HepG2 (cell line): ENCODE measurements around the gene ATP5PB.

Experiments
- ATM ChIP-seq: fragments of 450-650 bp; IDR thresholded peaks from 2 replicates; pipeline ENCODE4 v1.7.1; 2017; ENCODE audit warnings: mild to moderate bottlenecking, borderline replicate concordance
- CTCF ChIP-seq: sonication (generic); formaldehyde crosslinking; IDR thresholded peaks from 2 replicates; pipeline ENCODE4 v1.5.0; 2020; ENCODE audit warnings: mild to moderate bottlenecking, missing genetic modification reagents, moderate library complexity
- DBP ChIP-seq: sonication (generic); formaldehyde crosslinking; IDR thresholded peaks from 2 replicates; pipeline ENCODE4 v1.4.0; 2020; ENCODE audit warnings: missing genetic modification reagents; ENCODE audit errors: not compliant biosample characterization
- FOXP1 ChIP-seq, 2 experiments: fragments of 450-650 bp in 1 of 2; IDR thresholded peaks; 2 replicates each; pipeline ENCODE4 v1.6.1; 2017 to 2018; ENCODE audit warnings: antibody characterized with exemption in 1 of 2
- MEIS1 ChIP-seq: sonication (generic); formaldehyde crosslinking; IDR thresholded peaks from 2 replicates; pipeline ENCODE4 v1.9.0; 2021; ENCODE audit warnings: mild to moderate bottlenecking, missing genetic modification reagents, moderate library complexity, borderline replicate concordance
- NBN ChIP-seq: fragments of 450-650 bp; conservative IDR thresholded peaks from 2 replicates; pipeline ENCODE4 v1.6.1; 2017
- ZNF124 ChIP-seq: sonication (generic); formaldehyde crosslinking; IDR thresholded peaks from 2 replicates; pipeline ENCODE4 v1.4.0; 2020; ENCODE audit warnings: missing genetic modification reagents
- ZNF747 ChIP-seq: sonication (generic); formaldehyde crosslinking; IDR thresholded peaks from 2 replicates; pipeline ENCODE4 v1.8.1; 2023; ENCODE audit warnings: missing genetic modification reagents, mild to moderate bottlenecking, borderline replicate concordance
- ZNF878 ChIP-seq: sonication (generic); formaldehyde crosslinking; IDR thresholded peaks from 2 replicates; pipeline ENCODE4 v1.8.1; 2023; ENCODE audit warnings: mild to moderate bottlenecking, missing genetic modification reagents, moderate library complexity
- TF ChIP-seq, protein P1 (sequence below): fragments of 450-650 bp; IDR thresholded peaks from 2 replicates; pipeline ENCODE4 v1.6.1; 2017; ENCODE audit warnings: mild to moderate bottlenecking
- TF ChIP-seq, protein P2 (sequence below): sonication (generic); formaldehyde crosslinking; conservative IDR thresholded peaks from 2 replicates; pipeline ENCODE4 v1.8.1; 2023; ENCODE audit warnings: missing genetic modification reagents
- TF ChIP-seq, protein P3 (sequence below): sonication (generic); formaldehyde crosslinking; IDR thresholded peaks from 2 replicates; pipeline ENCODE4 v1.4.0; 2020; ENCODE audit warnings: mild to moderate bottlenecking, missing genetic modification reagents

DNA sequence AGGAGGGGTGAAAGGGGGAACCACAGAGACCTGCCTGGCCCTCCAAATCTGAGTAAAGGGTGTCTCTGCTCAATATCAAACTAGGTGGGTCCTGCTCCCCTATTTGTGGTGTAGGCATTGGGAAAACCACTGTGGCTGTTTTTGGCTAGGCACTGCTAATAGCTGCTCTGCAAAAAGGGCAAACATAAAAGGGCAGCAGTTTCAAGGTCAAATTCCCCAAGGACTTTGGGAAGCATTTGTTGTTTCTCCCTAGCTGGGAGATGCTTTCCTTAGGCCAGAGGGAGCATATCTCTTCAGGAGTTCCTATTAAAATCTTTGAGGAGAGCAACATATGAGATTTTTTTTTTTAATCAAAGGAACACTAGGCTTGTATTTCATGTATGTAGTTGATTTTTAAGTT lies 26.9 kb downstream of the ATP5PB start:
- TF ChIP-seq ZNF878 (CRISPR knock-in tag) (no peak), ZNF124 (CRISPR knock-in tag) (no peak), NBN (no peak), DBP (CRISPR knock-in tag) (no peak), FOXP1 (IDR thresholded peaks at IDR 0.05) (no peak), FOXP1 (CRISPR knock-in tag; IDR thresholded peaks at IDR 0.05) (no peak), CTCF (CRISPR knock-in tag) (no peak), ATM (no peak), ZNF747 (no peak), MEIS1 (CRISPR knock-in tag) (no peak)
- TF ChIP-seq, protein P1, sequence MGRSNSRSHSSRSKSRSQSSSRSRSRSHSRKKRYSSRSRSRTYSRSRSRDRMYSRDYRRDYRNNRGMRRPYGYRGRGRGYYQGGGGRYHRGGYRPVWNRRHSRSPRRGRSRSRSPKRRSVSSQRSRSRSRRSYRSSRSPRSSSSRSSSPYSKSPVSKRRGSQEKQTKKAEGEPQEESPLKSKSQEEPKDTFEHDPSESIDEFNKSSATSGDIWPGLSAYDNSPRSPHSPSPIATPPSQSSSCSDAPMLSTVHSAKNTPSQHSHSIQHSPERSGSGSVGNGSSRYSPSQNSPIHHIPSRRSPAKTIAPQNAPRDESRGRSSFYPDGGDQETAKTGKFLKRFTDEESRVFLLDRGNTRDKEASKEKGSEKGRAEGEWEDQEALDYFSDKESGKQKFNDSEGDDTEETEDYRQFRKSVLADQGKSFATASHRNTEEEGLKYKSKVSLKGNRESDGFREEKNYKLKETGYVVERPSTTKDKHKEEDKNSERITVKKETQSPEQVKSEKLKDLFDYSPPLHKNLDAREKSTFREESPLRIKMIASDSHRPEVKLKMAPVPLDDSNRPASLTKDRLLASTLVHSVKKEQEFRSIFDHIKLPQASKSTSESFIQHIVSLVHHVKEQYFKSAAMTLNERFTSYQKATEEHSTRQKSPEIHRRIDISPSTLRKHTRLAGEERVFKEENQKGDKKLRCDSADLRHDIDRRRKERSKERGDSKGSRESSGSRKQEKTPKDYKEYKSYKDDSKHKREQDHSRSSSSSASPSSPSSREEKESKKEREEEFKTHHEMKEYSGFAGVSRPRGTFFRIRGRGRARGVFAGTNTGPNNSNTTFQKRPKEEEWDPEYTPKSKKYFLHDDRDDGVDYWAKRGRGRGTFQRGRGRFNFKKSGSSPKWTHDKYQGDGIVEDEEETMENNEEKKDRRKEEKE: no peak
- TF ChIP-seq, protein P2, sequence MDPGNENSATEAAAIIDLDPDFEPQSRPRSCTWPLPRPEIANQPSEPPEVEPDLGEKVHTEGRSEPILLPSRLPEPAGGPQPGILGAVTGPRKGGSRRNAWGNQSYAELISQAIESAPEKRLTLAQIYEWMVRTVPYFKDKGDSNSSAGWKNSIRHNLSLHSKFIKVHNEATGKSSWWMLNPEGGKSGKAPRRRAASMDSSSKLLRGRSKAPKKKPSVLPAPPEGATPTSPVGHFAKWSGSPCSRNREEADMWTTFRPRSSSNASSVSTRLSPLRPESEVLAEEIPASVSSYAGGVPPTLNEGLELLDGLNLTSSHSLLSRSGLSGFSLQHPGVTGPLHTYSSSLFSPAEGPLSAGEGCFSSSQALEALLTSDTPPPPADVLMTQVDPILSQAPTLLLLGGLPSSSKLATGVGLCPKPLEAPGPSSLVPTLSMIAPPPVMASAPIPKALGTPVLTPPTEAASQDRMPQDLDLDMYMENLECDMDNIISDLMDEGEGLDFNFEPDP (CRISPR knock-in tag): no peak
- TF ChIP-seq, protein P3, sequence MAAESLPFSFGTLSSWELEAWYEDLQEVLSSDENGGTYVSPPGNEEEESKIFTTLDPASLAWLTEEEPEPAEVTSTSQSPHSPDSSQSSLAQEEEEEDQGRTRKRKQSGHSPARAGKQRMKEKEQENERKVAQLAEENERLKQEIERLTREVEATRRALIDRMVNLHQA: no peak
